ENCODE results near the gene POLR1A. TPM values are rescaled to one million over a fixed set of nuclear protein-coding genes. Genes with fewer than 3 reads are reported as not detected.

The POLR1A gene
- total and polyA plus RNA-seq, 4 donors: 3.2 to 12.3 (median 6.1) TPM

DNA sequence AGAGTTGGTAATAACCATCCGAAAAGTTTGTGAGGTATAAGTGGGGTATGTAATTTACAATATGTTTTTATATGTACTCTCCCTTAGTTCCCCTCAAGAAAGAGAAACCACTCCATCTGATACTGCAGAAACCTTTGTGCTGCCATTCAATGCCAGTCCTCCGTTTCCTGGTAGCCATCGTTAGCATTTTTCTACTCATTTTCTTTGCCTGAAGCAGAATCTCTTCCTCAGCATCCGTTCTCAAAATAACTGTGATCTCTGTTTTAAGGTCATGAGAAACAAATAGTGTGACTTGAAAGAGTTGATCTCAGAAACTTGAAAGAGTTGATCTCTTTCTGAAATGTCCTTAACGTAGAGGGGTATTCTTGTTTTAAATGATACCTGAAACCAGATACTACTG is 1.3 kb upstream of the POLR1A start:
- Histone ChIP-seq H3K4me1 (ENCODE audit: control insufficient read depth in 4 of 4, insufficient read depth in 4 of 4, low read length in 3 of 4) (peaks cover 6 to 34% (median 25%) of the 10 kb centered on the region in 4 donors), H3K36me3 (ENCODE audit: control insufficient read depth in 4 of 4, insufficient read depth in 3 of 4, low read depth in 1 of 4, low read length in 3 of 4) (peaks cover 5 to 25% (median 15%) of the 10 kb centered on the region in 4 donors), H3K4me3 (ENCODE audit: low read depth in 1 of 3, low read length in 3 of 3) (peak overlapping the region; percentile 72 to 100 (median 85)), H3K27me3 (ENCODE audit: control insufficient read depth in 4 of 4, insufficient read depth in 4 of 4, low read length in 3 of 4) (no peaks in the 10 kb centered on the region), H3K27ac (ENCODE audit: low read depth in 1 of 2, low read length in 2 of 2) (no peak overlapping the region), H3K9me3 (ENCODE audit: control insufficient read depth in 4 of 4, low read length in 3 of 4) (no peaks in the 10 kb centered on the region), H3K9ac (ENCODE audit: low read depth in 1 of 2, low read length in 2 of 2) (peak overlapping the region; percentile 63 to 74)
- 24% methylated on average over 5 of the region's 5 CpGs for WGBS
- no peak for DNase-seq (ENCODE audit: low spot score)
- TF ChIP-seq, protein P1, sequence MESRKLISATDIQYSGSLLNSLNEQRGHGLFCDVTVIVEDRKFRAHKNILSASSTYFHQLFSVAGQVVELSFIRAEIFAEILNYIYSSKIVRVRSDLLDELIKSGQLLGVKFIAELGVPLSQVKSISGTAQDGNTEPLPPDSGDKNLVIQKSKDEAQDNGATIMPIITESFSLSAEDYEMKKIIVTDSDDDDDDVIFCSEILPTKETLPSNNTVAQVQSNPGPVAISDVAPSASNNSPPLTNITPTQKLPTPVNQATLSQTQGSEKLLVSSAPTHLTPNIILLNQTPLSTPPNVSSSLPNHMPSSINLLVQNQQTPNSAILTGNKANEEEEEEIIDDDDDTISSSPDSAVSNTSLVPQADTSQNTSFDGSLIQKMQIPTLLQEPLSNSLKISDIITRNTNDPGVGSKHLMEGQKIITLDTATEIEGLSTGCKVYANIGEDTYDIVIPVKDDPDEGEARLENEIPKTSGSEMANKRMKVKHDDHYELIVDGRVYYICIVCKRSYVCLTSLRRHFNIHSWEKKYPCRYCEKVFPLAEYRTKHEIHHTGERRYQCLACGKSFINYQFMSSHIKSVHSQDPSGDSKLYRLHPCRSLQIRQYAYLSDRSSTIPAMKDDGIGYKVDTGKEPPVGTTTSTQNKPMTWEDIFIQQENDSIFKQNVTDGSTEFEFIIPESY (IDR thresholded peaks at IDR 0.05): no peak
- TF ChIP-seq RXRA (IDR thresholded peaks at IDR 0.05): no peak
- TF ChIP-seq NR2F2 (IDR thresholded peaks at IDR 0.05): no peak
- TF ChIP-seq JUND (IDR thresholded peaks at IDR 0.05): no peak
- TF ChIP-seq FOXA2 (IDR thresholded peaks at IDR 0.05): no peak
- TF ChIP-seq YY1 (IDR thresholded peaks at IDR 0.05): no peak
- TF ChIP-seq, protein P2, sequence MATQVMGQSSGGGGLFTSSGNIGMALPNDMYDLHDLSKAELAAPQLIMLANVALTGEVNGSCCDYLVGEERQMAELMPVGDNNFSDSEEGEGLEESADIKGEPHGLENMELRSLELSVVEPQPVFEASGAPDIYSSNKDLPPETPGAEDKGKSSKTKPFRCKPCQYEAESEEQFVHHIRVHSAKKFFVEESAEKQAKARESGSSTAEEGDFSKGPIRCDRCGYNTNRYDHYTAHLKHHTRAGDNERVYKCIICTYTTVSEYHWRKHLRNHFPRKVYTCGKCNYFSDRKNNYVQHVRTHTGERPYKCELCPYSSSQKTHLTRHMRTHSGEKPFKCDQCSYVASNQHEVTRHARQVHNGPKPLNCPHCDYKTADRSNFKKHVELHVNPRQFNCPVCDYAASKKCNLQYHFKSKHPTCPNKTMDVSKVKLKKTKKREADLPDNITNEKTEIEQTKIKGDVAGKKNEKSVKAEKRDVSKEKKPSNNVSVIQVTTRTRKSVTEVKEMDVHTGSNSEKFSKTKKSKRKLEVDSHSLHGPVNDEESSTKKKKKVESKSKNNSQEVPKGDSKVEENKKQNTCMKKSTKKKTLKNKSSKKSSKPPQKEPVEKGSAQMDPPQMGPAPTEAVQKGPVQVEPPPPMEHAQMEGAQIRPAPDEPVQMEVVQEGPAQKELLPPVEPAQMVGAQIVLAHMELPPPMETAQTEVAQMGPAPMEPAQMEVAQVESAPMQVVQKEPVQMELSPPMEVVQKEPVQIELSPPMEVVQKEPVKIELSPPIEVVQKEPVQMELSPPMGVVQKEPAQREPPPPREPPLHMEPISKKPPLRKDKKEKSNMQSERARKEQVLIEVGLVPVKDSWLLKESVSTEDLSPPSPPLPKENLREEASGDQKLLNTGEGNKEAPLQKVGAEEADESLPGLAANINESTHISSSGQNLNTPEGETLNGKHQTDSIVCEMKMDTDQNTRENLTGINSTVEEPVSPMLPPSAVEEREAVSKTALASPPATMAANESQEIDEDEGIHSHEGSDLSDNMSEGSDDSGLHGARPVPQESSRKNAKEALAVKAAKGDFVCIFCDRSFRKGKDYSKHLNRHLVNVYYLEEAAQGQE (IDR thresholded peaks at IDR 0.05): no peak
- TF ChIP-seq HNF4A (conservative IDR thresholded peaks at IDR 0.05): no peak
- TF ChIP-seq GABPA (IDR thresholded peaks at IDR 0.05 in 1 of 2, conservative IDR thresholded peaks at IDR 0.05 in 1 of 2): no peak
- TF ChIP-seq HNF4G (IDR thresholded peaks at IDR 0.05): no peak
- TF ChIP-seq, protein P3, sequence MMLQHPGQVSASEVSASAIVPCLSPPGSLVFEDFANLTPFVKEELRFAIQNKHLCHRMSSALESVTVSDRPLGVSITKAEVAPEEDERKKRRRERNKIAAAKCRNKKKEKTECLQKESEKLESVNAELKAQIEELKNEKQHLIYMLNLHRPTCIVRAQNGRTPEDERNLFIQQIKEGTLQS (IDR thresholded peaks at IDR 0.05): no peak
- TF ChIP-seq, protein P4, sequence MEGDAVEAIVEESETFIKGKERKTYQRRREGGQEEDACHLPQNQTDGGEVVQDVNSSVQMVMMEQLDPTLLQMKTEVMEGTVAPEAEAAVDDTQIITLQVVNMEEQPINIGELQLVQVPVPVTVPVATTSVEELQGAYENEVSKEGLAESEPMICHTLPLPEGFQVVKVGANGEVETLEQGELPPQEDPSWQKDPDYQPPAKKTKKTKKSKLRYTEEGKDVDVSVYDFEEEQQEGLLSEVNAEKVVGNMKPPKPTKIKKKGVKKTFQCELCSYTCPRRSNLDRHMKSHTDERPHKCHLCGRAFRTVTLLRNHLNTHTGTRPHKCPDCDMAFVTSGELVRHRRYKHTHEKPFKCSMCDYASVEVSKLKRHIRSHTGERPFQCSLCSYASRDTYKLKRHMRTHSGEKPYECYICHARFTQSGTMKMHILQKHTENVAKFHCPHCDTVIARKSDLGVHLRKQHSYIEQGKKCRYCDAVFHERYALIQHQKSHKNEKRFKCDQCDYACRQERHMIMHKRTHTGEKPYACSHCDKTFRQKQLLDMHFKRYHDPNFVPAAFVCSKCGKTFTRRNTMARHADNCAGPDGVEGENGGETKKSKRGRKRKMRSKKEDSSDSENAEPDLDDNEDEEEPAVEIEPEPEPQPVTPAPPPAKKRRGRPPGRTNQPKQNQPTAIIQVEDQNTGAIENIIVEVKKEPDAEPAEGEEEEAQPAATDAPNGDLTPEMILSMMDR (IDR thresholded peaks at IDR 0.05; ENCODE audit: low read depth, low read length, missing input control): no peak
- no peak for TF ChIP-seq TAF1 (conservative IDR thresholded peaks at IDR 0.05)
- TF ChIP-seq EGR1 (IDR thresholded peaks at IDR 0.05; ENCODE audit: low read depth in 2 of 2): no peak
- TF ChIP-seq, protein P5, sequence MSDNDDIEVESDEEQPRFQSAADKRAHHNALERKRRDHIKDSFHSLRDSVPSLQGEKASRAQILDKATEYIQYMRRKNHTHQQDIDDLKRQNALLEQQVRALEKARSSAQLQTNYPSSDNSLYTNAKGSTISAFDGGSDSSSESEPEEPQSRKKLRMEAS (IDR thresholded peaks at IDR 0.05): no peak
